Measurements from ENCODE around the gene HNRNPA0. TPM values are rescaled to one million over a fixed set of nuclear protein-coding genes. Genes with fewer than 3 reads are reported as not detected.

Gene HNRNPA0
- total RNA-seq, 1 experiment from 2014 or later, result 68.5 TPM

GRCh38 chr5:137739737-137740136, 14.4 kb downstream of the HNRNPA0 start:
- no peaks in the 10 kb centered on the region for H4K20me1 ChIP-seq (ENCODE audit: control insufficient read depth, insufficient read depth, insufficient read length)
- H3K56ac ChIP-seq (ENCODE audit: insufficient read length, low read depth, low read length), result no peak overlapping the region
- H3K36me3 Mint-ChIP-seq (ENCODE audit: insufficient read depth in 1 of 3, low read depth in 3 of 3), result peaks cover 0 to 5% (median 0%) of the 10 kb centered on the region in 3 experiments; a peak in 1 of 7 replicates
- H4K5ac ChIP-seq (ENCODE audit: insufficient read length, low read depth, low read length), result no peak overlapping the region
- H4K91ac ChIP-seq (ENCODE audit: insufficient read length, low read depth, low read length), result no peak overlapping the region
- H3K27me3 Mint-ChIP-seq (ENCODE audit: low read depth), result no peaks in the 10 kb centered on the region
- no peak overlapping the region for H2BK120ac ChIP-seq (ENCODE audit: low read depth, low read length, poor library complexity, severe bottlenecking)
- peaks cover 5 to 9% of the 10 kb centered on the region in 2 experiments; a peak in 3 of 4 replicates for H3K4me1 Mint-ChIP-seq
- no peak overlapping the region for H2BK12ac ChIP-seq (ENCODE audit: insufficient read length, low read depth, low read length)
- H3K4me1 ChIP-seq (ENCODE audit: insufficient read depth, low read length), result no peaks in the 10 kb centered on the region
- H3K4me2 ChIP-seq (ENCODE audit: insufficient read depth, insufficient read length, low read length), result no peak overlapping the region
- no peak for TF ChIP-seq CTCF (conservative IDR thresholded peaks at IDR 0.05)
- H3K27me3 ChIP-seq (ENCODE audit: insufficient read depth, low read length), result no peaks in the 10 kb centered on the region
- no peak overlapping the region for H3T11ph ChIP-seq (ENCODE audit: low read length)
- DNase-seq, result no peak
- H3K18ac ChIP-seq (ENCODE audit: insufficient read length, low read depth, low read length), result no peak overlapping the region
- no peaks in the 10 kb centered on the region for H3K79me2 ChIP-seq (ENCODE audit: insufficient read depth, low read length)
- H3K4ac ChIP-seq (ENCODE audit: low read depth, low read length), result no peak overlapping the region
- H2BK20ac ChIP-seq (ENCODE audit: low read depth, low read length, poor library complexity, severe bottlenecking), result no peak overlapping the region
- WGBS (ENCODE audit: extremely low coverage, insufficient read length, low lambda C conversion rate), result no CpG with 5 or more reads among the region's 4 CpGs
- no peak overlapping the region for H2AFZ ChIP-seq (ENCODE audit: low read length)
- H3K27ac Mint-ChIP-seq, result no peak overlapping the region
- no peak overlapping the region for H4K8ac ChIP-seq (replicated peaks; ENCODE audit: insufficient read length, low read depth, low read length)
- H2AK5ac ChIP-seq (ENCODE audit: insufficient read length, low read length), result no peak overlapping the region
- no peak overlapping the region for H3K27ac ChIP-seq (ENCODE audit: insufficient read length, low read depth, low read length)
- H3K9me3 Mint-ChIP-seq, result no peaks in the 10 kb centered on the region; a peak in 1 of 5 replicates
- no peaks in the 10 kb centered on the region for H3K79me1 ChIP-seq (ENCODE audit: insufficient read depth, low read depth, low read length, poor library complexity, severe bottlenecking)
- no peak overlapping the region for H3K9ac ChIP-seq (ENCODE audit: extremely low read depth, insufficient read length, low read length)
- no peak overlapping the region for H2BK15ac ChIP-seq (ENCODE audit: low read depth, low read length)
- no peak overlapping the region for H2BK5ac ChIP-seq (ENCODE audit: insufficient read length, low read length)
- H3K4me3 Mint-ChIP-seq, result no peak overlapping the region
- H3K23ac ChIP-seq (ENCODE audit: insufficient read length, low read depth, low read length), result no peak overlapping the region
- peaks cover 8% of the 10 kb centered on the region for H3K23me2 ChIP-seq (ENCODE audit: insufficient read length, low read depth, low read length, poor library complexity, severe bottlenecking)
- H3K9me3 ChIP-seq (ENCODE audit: control insufficient read depth, low read depth, low read length), result no peaks in the 10 kb centered on the region
- H3K14ac ChIP-seq (ENCODE audit: insufficient read depth, low read length), result no peak overlapping the region
